Mesenchymal stem cell (in vitro differentiated cells and primary cell): ENCODE results near the gene CEP128.

Experiments used
- DNase-seq: peaks from one replicate; pipeline ENCODE4 v3.0.0-alpha.2; 2013
- H2AFZ ChIP-seq: one replicate; pipeline ENCODE4 v1.6.1; 2013; ENCODE audit warnings: low read depth, mild to moderate bottlenecking, control low read depth, inconsistent platforms, low read length, moderate library complexity
- H2AK5ac ChIP-seq: 2 replicates; pipeline ENCODE4 v1.6.1; 2013; ENCODE audit warnings: low read length, moderate library complexity, mild to moderate bottlenecking, inconsistent platforms; ENCODE audit not compliant: severe bottlenecking
- H2BK120ac ChIP-seq: one replicate; pipeline ENCODE4 v1.6.1; 2013; ENCODE audit warnings: low read depth, mild to moderate bottlenecking, inconsistent platforms, low read length, moderate library complexity
- H2BK12ac ChIP-seq, 2 experiments: one replicate each; pipeline ENCODE4 v1.6.1; 2013; ENCODE audit warnings: inconsistent platforms in 2 of 2, low read length in 2 of 2, mild to moderate bottlenecking in 2 of 2, moderate library complexity in 2 of 2, control low read depth in 1 of 2
- H2BK15ac ChIP-seq: one replicate; pipeline ENCODE4 v1.6.1; 2013; ENCODE audit warnings: mild to moderate bottlenecking, low read depth, inconsistent platforms; ENCODE audit not compliant: poor library complexity, severe bottlenecking
- H2BK5ac ChIP-seq: 2 replicates; pipeline ENCODE4 v1.6.1; 2013; ENCODE audit warnings: low read depth, mild to moderate bottlenecking, low read length, control low read depth, inconsistent platforms; ENCODE audit not compliant: poor library complexity, severe bottlenecking
- H3K14ac ChIP-seq, 2 experiments: one replicate each; pipeline ENCODE4 v1.6.1; 2013; ENCODE audit warnings: inconsistent platforms in 2 of 2, low read length in 2 of 2, control low read depth in 1 of 2, mild to moderate bottlenecking in 1 of 2, moderate library complexity in 1 of 2
- H3K18ac ChIP-seq, 2 experiments: one replicate each; pipeline ENCODE4 v1.6.1; 2013; ENCODE audit warnings: inconsistent platforms in 2 of 2, low read length in 2 of 2, control low read depth in 1 of 2, low read depth in 1 of 2, mild to moderate bottlenecking in 1 of 2
- H3K23ac ChIP-seq, 2 experiments: one replicate each; pipeline ENCODE4 v1.6.1; 2013; ENCODE audit warnings: inconsistent platforms in 2 of 2, low read length in 2 of 2, mild to moderate bottlenecking in 2 of 2, moderate library complexity in 2 of 2, control low read depth in 1 of 2
- H3K27ac ChIP-seq: 2 replicates; pipeline ENCODE4 v1.5.1; 2013; ENCODE audit warnings: mild to moderate bottlenecking, moderate library complexity, low read length, control low read depth, inconsistent platforms; ENCODE audit not compliant: poor library complexity, severe bottlenecking
- H3K27me3 ChIP-seq, 2 experiments: 2 replicates each; pipeline versions ENCODE4 v1.6.1 to v1.7.0; 2013; ENCODE audit warnings: low read length in 2 of 2, mild to moderate bottlenecking in 2 of 2, moderate library complexity in 2 of 2, control low read depth in 1 of 2, inconsistent platforms in 1 of 2; ENCODE audit not compliant: control insufficient read depth in 1 of 2, insufficient read depth in 1 of 2
- H3K36me3 ChIP-seq, 2 experiments: 2 replicates each; pipeline versions ENCODE4 v1.6.1 to v1.7.0; 2013; ENCODE audit warnings: low read length in 2 of 2, control low read depth in 1 of 2, inconsistent platforms in 1 of 2, low read depth in 1 of 2, mild to moderate bottlenecking in 1 of 2; ENCODE audit not compliant: insufficient read depth in 2 of 2, control insufficient read depth in 1 of 2
- H3K4ac ChIP-seq, 2 experiments: one replicate each; pipeline ENCODE4 v1.6.1; 2013; ENCODE audit warnings: inconsistent platforms in 2 of 2, low read length in 2 of 2, mild to moderate bottlenecking in 2 of 2, moderate library complexity in 2 of 2, control low read depth in 1 of 2, low read depth in 1 of 2
- H3K4me1 ChIP-seq: 2 replicates; pipeline ENCODE4 v1.6.1; 2013; ENCODE audit warnings: low read depth, low read length, control low read depth; ENCODE audit not compliant: control insufficient read depth, insufficient read depth
- H3K4me2 ChIP-seq: 2 replicates; pipeline ENCODE4 v1.6.1; 2013; ENCODE audit warnings: low read length, mild to moderate bottlenecking, inconsistent platforms; ENCODE audit not compliant: poor library complexity, severe bottlenecking
- H3K4me3 ChIP-seq, 2 experiments: 2 replicates each; pipeline versions ENCODE4 v1.5.1 to v1.7.0; 2013; ENCODE audit warnings: low read length in 2 of 2, mild to moderate bottlenecking in 2 of 2, control low read depth in 1 of 2, low read depth in 1 of 2; ENCODE audit not compliant: insufficient read depth in 1 of 2
- H3K79me1 ChIP-seq: replicated peaks from 2 replicates; pipeline ENCODE4 v1.6.1; 2013; ENCODE audit warnings: mild to moderate bottlenecking, control low read depth, low read length, inconsistent platforms; ENCODE audit not compliant: poor library complexity, severe bottlenecking
- H3K9ac ChIP-seq: 2 replicates; pipeline ENCODE4 v1.7.0; 2013; ENCODE audit warnings: mild to moderate bottlenecking, low read length, moderate library complexity
- H3K9me3 ChIP-seq: 2 replicates; pipeline ENCODE4 v1.7.0; 2013; ENCODE audit warnings: mild to moderate bottlenecking, low read length; ENCODE audit not compliant: control insufficient read depth
- H4K8ac ChIP-seq: one replicate; pipeline ENCODE4 v1.6.1; 2013; ENCODE audit warnings: inconsistent platforms, mild to moderate bottlenecking, low read length, moderate library complexity
- H4K91ac ChIP-seq: one replicate; pipeline ENCODE4 v1.6.1; 2013; ENCODE audit warnings: mild to moderate bottlenecking, low read length, inconsistent platforms
- WGBS: methylation state at CpG from one replicate; pipeline ENCODE4 v1.1.7; 2013; ENCODE audit warnings: mixed read lengths; 5-methylcytosine and 5-hydroxymethylcytosine counted together

CEP128 gene

DNA sequence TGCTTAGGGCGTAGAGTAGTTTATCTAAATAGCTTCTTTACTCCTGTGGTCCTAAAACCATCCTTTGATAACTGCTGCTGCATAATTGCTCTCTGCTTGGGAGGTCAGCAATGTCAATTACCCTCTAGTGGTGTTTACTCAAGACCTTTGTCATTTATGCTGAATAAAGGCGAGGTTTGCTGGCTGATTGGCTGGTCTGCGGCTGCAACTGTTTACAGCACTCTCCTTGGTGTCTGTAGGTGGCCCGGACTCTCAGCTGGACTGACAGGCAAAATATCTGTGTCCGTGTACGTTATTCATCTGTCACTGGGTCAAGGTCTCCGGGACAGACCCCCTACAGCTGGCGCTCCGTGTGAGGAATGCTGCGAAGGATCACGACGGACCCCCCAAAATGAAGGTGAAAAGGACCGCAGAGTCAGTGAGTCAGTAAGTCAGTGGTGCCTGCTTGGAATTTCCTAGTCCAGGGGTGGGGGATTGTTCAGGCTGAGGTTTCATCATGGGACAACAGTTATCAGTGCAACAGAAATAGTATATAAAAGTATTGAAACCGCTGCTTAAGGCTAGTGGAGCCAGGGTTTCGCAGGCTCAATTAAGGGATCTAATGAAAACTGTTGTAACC is 476.9 kb downstream of the CEP128 start:
- Histone ChIP-seq H2BK5ac (no peak overlapping the region), H3K14ac (no peak overlapping the region), H3K27me3 (no peaks in the 10 kb centered on the region), H3K9me3 (no peaks in the 10 kb centered on the region), H2AFZ (no peak overlapping the region), H3K4me2 (no peak overlapping the region), H3K27ac (no peak overlapping the region), H3K4me3 (no peak overlapping the region), H2BK120ac (no peak overlapping the region), H2BK12ac (no peak overlapping the region), H4K91ac (no peak overlapping the region), H3K36me3 (no peaks in the 10 kb centered on the region), H3K9ac (no peak overlapping the region), H2BK15ac (no peak overlapping the region), H3K23ac (no peak overlapping the region), H3K79me1 (no peaks in the 10 kb centered on the region), H4K8ac (no peak overlapping the region), H2AK5ac (no peak overlapping the region), H3K4me1 (no peaks in the 10 kb centered on the region), H3K18ac (no peak overlapping the region), H3K4ac (no peak overlapping the region)
- DNase-seq, result no peak
- 66% methylated on average over 15 of the region's 15 CpGs for WGBS

DNA sequence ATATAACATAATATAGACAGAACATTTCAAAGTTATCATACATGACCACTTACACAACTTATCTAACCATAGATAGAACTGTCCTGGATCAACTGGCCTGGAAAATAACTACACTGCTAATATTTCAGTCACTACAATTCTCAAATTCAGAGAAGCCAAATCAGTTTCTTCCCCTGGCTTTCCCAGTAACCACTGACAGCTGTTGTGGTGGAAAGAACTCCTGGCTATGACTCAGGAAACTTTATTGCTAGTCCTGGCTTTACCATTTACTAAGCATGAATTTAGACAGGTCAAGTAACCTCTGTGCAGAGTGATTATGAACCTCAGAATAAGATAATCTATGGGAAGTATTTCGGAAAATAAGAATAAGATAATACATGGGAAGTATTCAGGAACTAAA is 485.3 kb downstream of the CEP128 start:
- Histone ChIP-seq H2AFZ (no peak overlapping the region), H3K27ac (no peak overlapping the region), H2BK5ac (no peak overlapping the region), H4K8ac (no peak overlapping the region), H3K9ac (no peak overlapping the region), H3K27me3 (no peaks in the 10 kb centered on the region), H3K79me1 (no peaks in the 10 kb centered on the region), H2BK120ac (no peak overlapping the region), H2BK12ac (no peak overlapping the region), H3K4me2 (no peak overlapping the region), H3K4me1 (no peaks in the 10 kb centered on the region), H3K36me3 (no peaks in the 10 kb centered on the region), H4K91ac (no peak overlapping the region), H3K9me3 (peaks cover 3% of the 10 kb centered on the region), H3K14ac (no peak overlapping the region), H2BK15ac (no peak overlapping the region), H3K4me3 (no peak overlapping the region), H2AK5ac (no peak overlapping the region), H3K18ac (no peak overlapping the region), H3K23ac (no peak overlapping the region), H3K4ac (no peak overlapping the region)
- DNase-seq, result peak; percentile 39
- 75% methylated on average over 1 of the region's 1 CpG for WGBS

- WGBS, result 84% methylated on average over 4 of the region's 6 CpGs
These were observed 486.5 kb downstream of the CEP128 start for GRCh38 chr14:80455031-80455430.

DNA sequence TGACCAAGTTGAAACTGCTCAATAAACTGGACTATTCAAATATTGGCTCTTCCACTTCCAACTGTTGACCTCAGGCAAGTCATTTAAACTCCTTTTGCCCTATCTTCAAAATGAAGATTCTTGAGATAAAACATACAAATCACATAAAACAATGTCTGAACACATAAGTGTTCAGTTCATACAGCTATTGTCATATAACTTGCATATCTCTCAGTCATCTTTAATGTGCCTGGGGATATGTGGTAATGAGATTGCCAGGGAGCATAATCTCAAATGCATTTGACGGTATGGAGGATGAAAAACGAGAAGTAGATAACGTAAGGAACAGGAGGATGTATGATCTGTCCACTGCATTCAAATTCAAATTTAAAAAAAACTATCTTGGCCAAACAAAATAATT is 493.3 kb downstream of the CEP128 start:
- Histone ChIP-seq H3K4me2 (no peak overlapping the region), H2BK12ac (no peak overlapping the region), H2BK120ac (no peak overlapping the region), H3K14ac (no peak overlapping the region), H3K9ac (no peak overlapping the region), H4K91ac (no peak overlapping the region), H3K4me3 (no peak overlapping the region), H2BK15ac (no peak overlapping the region), H3K9me3 (peaks cover 10% of the 10 kb centered on the region), H3K23ac (no peak overlapping the region), H3K4me1 (peaks cover 1% of the 10 kb centered on the region), H3K79me1 (no peaks in the 10 kb centered on the region), H3K27me3 (no peaks in the 10 kb centered on the region), H2AK5ac (no peak overlapping the region), H4K8ac (no peak overlapping the region), H3K18ac (no peak overlapping the region), H3K27ac (no peak overlapping the region), H3K4ac (no peak overlapping the region), H2AFZ (no peak overlapping the region), H2BK5ac (no peak overlapping the region), H3K36me3 (no peaks in the 10 kb centered on the region)
- DNase-seq, result no peak
- 100% methylated on average over 3 of the region's 3 CpGs for WGBS

More at GRCh38 chr14:80455031-80455430, 486.5 kb downstream of the CEP128 start:
- no peak overlapping the region for H3K9ac ChIP-seq
- H2AK5ac ChIP-seq, result no peak overlapping the region
- H3K79me1 ChIP-seq, result no peaks in the 10 kb centered on the region
- H2BK120ac ChIP-seq, result no peak overlapping the region
- no peak overlapping the region for H2AFZ ChIP-seq
- no peaks in the 10 kb centered on the region for H3K36me3 ChIP-seq
- peaks cover 10% of the 10 kb centered on the region for H3K9me3 ChIP-seq
- H3K18ac ChIP-seq, result no peak overlapping the region
- no peaks in the 10 kb centered on the region for H3K4me1 ChIP-seq
- H3K4ac ChIP-seq, result no peak overlapping the region
- no peaks in the 10 kb centered on the region for H3K27me3 ChIP-seq
- no peak overlapping the region for H4K8ac ChIP-seq
- no peak overlapping the region for H2BK12ac ChIP-seq
- DNase-seq, result no peak
- no peak overlapping the region for H3K4me3 ChIP-seq
- H3K4me2 ChIP-seq, result no peak overlapping the region
- H3K23ac ChIP-seq, result no peak overlapping the region
- H3K27ac ChIP-seq, result no peak overlapping the region
- no peak overlapping the region for H2BK5ac ChIP-seq
- no peak overlapping the region for H2BK15ac ChIP-seq
- H4K91ac ChIP-seq, result no peak overlapping the region
- H3K14ac ChIP-seq, result no peak overlapping the region
